GM12878 (cell line): ENCODE results near the gene FRMD5.

Experiments
- BCL3 ChIP-seq: IDR thresholded peaks from 2 replicates; pipeline ENCODE4 v1.6.1; 2011; ENCODE audit warnings: borderline replicate concordance, low read depth, mild to moderate bottlenecking, moderate library complexity, low read length; ENCODE audit not compliant: insufficient read depth, poor library complexity, severe bottlenecking
- CHD1 ChIP-seq: IDR thresholded peaks from 2 replicates; pipeline ENCODE4 v1.6.1; 2012; ENCODE audit warnings: low read depth, low read length, improper control_type of control experiment

GRCh38 chr15:43913026-43913780 is 281.9 kb downstream of the FRMD5 start:
- TF ChIP-seq CHD1 (no peak), BCL3 (no peak)
